GM12878 (cell line): ENCODE data around the gene FAM162B. TPM values are rescaled to one million over a fixed set of nuclear protein-coding genes. Genes with fewer than 3 reads are reported as not detected.

Experiments
- polyA plus RNA-seq, 11 experiments: library from polyadenylated mRNA; depleted of rRNA in 4 of 11; unstranded in 6 of 11; stranded (reverse) in 5 of 11; fragments of >200 nt; fragmentation: Nextera tagmentation in 4 of 11; fragmentation: Illumina TruSeq in 1 of 11; extraction: Ambion mirVana in 4 of 11; extraction: Trizol in 1 of 11; gene quantifications; 1 replicate in 1 of 11; 2 replicates in 10 of 11; pipeline versions ENCODE4 v1.2.1 to v1.2.3, GENCODE V29; 2011 to 2016; ENCODE audit warnings: inconsistent platforms in 2 of 11, missing spikeins in 2 of 11, low read depth in 1 of 11
- total RNA-seq, 4 experiments: library from RNA; depleted of rRNA in 3 of 4; stranded (reverse); fragments of >200 nt in 3 of 4; fragmentation: Illumina TruSeq in 1 of 4; extraction: Trizol in 1 of 4; gene quantifications; 2 replicates each; pipeline versions ENCODE4 v1.2.1 to v1.2.3, GENCODE V29; 2013 to 2021

The FAM162B gene
- total and polyA plus RNA-seq, 10 of the 15 experiments (the other 5 are each of a cell fraction or from before 2014, with no cell fraction given), result not detected

Other genes with a start within 250 kb of the FAM162B start
Only the 7 nearest of the 8 such genes appear.
- not detected in 2 replicates for gene CALHM4, start 212.0 kb downstream of the FAM162B start, total RNA-seq (2014; rRNA removed)
- not detected in 2 replicates for gene CALHM4, start 212.0 kb downstream of the FAM162B start, total RNA-seq (2014; rRNA removed; fragmentation: Illumina TruSeq; extraction: Trizol)
- gene CALHM4, start 212.0 kb downstream of the FAM162B start, total RNA-seq (2021), result not detected in 2 replicates
- not detected in 2 replicates for gene CALHM4, start 212.0 kb downstream of the FAM162B start, polyA plus RNA-seq (2011; rRNA removed)
- gene CALHM4, start 212.0 kb downstream of the FAM162B start, polyA plus RNA-seq (2014; fragmentation: Illumina TruSeq; extraction: Trizol), result not detected in 2 replicates
- not detected for gene CALHM4, start 212.0 kb downstream of the FAM162B start, polyA plus RNA-seq (2014; fragmentation: Nextera tagmentation; extraction: Ambion mirVana)
- not detected in 2 replicates for gene CALHM4, start 212.0 kb downstream of the FAM162B start, polyA plus RNA-seq (2014; rRNA removed)
- gene CALHM4, start 212.0 kb downstream of the FAM162B start, polyA plus RNA-seq (2016; fragmentation: Nextera tagmentation; extraction: Ambion mirVana), result not detected
- 44.6 and 49.9 TPM in 2 replicates for gene RWDD1, start 194.2 kb downstream of the FAM162B start, total RNA-seq (2014; rRNA removed)
- 74.1 and 74.3 TPM in 2 replicates for gene RWDD1, start 194.2 kb downstream of the FAM162B start, total RNA-seq (2014; rRNA removed; fragmentation: Illumina TruSeq; extraction: Trizol)
- 42.6 and 45.5 TPM in 2 replicates for gene RWDD1, start 194.2 kb downstream of the FAM162B start, total RNA-seq (2021)
- gene RWDD1, start 194.2 kb downstream of the FAM162B start, polyA plus RNA-seq (2011; rRNA removed), result 47.8 and 70.2 TPM in 2 replicates
- 94.8 and 107 TPM in 2 replicates for gene RWDD1, start 194.2 kb downstream of the FAM162B start, polyA plus RNA-seq (2014; fragmentation: Illumina TruSeq; extraction: Trizol)
- gene RWDD1, start 194.2 kb downstream of the FAM162B start, polyA plus RNA-seq (2014; fragmentation: Nextera tagmentation; extraction: Ambion mirVana), result 10 to 100 TPM; 57.2 to 87.9 TPM
- gene RWDD1, start 194.2 kb downstream of the FAM162B start, polyA plus RNA-seq (2014; rRNA removed), result 28.4 and 40.1 TPM in 2 replicates
- 100 to 1,000 TPM in 1 of 2 experiments, 10 to 100 TPM in 1; 96.5 to 107 TPM for gene RWDD1, start 194.2 kb downstream of the FAM162B start, polyA plus RNA-seq (2016; fragmentation: Nextera tagmentation; extraction: Ambion mirVana)
- gene RSPH4A, start 149.2 kb downstream of the FAM162B start, total RNA-seq (2014; rRNA removed), result 0.23 and 0.27 TPM in 2 replicates
- gene RSPH4A, start 149.2 kb downstream of the FAM162B start, total RNA-seq (2014; rRNA removed; fragmentation: Illumina TruSeq; extraction: Trizol), result 0.22 and 0.28 TPM in 2 replicates
- 0.13 and 0.28 TPM in 2 replicates for gene RSPH4A, start 149.2 kb downstream of the FAM162B start, total RNA-seq (2021)
- gene RSPH4A, start 149.2 kb downstream of the FAM162B start, polyA plus RNA-seq (2011; rRNA removed), result 0.08 and 0.10 TPM in 2 replicates
- gene RSPH4A, start 149.2 kb downstream of the FAM162B start, polyA plus RNA-seq (2014; fragmentation: Illumina TruSeq; extraction: Trizol), result 0.16 and 0.21 TPM in 2 replicates
- under 1 TPM; 0.07 to 0.23 TPM for gene RSPH4A, start 149.2 kb downstream of the FAM162B start, polyA plus RNA-seq (2014; fragmentation: Nextera tagmentation; extraction: Ambion mirVana)
- gene RSPH4A, start 149.2 kb downstream of the FAM162B start, polyA plus RNA-seq (2014; rRNA removed), result 0.08 and 0.23 TPM in 2 replicates
- gene RSPH4A, start 149.2 kb downstream of the FAM162B start, polyA plus RNA-seq (2016; fragmentation: Nextera tagmentation; extraction: Ambion mirVana), result under 1 TPM in 1 of 2 experiments, not detected in 1; 0.09 TPM
- 16.5 and 20.8 TPM in 2 replicates for gene ZUP1, start 97.0 kb downstream of the FAM162B start, total RNA-seq (2014; rRNA removed)
- gene ZUP1, start 97.0 kb downstream of the FAM162B start, total RNA-seq (2014; rRNA removed; fragmentation: Illumina TruSeq; extraction: Trizol), result 27.0 TPM in 2 replicates
- 15.5 and 16.5 TPM in 2 replicates for gene ZUP1, start 97.0 kb downstream of the FAM162B start, total RNA-seq (2021)
- 24.1 and 41.6 TPM in 2 replicates for gene ZUP1, start 97.0 kb downstream of the FAM162B start, polyA plus RNA-seq (2011; rRNA removed)
- gene ZUP1, start 97.0 kb downstream of the FAM162B start, polyA plus RNA-seq (2014; fragmentation: Illumina TruSeq; extraction: Trizol), result 22.6 and 33.5 TPM in 2 replicates
- 10 to 100 TPM in 1 of 2 experiments, 1 to 10 TPM in 1; 10.0 to 16.4 TPM for gene ZUP1, start 97.0 kb downstream of the FAM162B start, polyA plus RNA-seq (2014; fragmentation: Nextera tagmentation; extraction: Ambion mirVana)
- 13.1 and 14.4 TPM in 2 replicates for gene ZUP1, start 97.0 kb downstream of the FAM162B start, polyA plus RNA-seq (2014; rRNA removed)
- 10 to 100 TPM; 19.6 to 19.8 TPM for gene ZUP1, start 97.0 kb downstream of the FAM162B start, polyA plus RNA-seq (2016; fragmentation: Nextera tagmentation; extraction: Ambion mirVana)
- 4.2 and 4.8 TPM in 2 replicates for gene KPNA5, start 84.5 kb downstream of the FAM162B start, total RNA-seq (2014; rRNA removed)
- 7.0 and 7.6 TPM in 2 replicates for gene KPNA5, start 84.5 kb downstream of the FAM162B start, total RNA-seq (2014; rRNA removed; fragmentation: Illumina TruSeq; extraction: Trizol)
- 6.0 and 7.0 TPM in 2 replicates for gene KPNA5, start 84.5 kb downstream of the FAM162B start, total RNA-seq (2021)
- 4.8 and 10.6 TPM in 2 replicates for gene KPNA5, start 84.5 kb downstream of the FAM162B start, polyA plus RNA-seq (2011; rRNA removed)
- gene KPNA5, start 84.5 kb downstream of the FAM162B start, polyA plus RNA-seq (2014; fragmentation: Illumina TruSeq; extraction: Trizol), result 4.7 and 5.9 TPM in 2 replicates
- gene KPNA5, start 84.5 kb downstream of the FAM162B start, polyA plus RNA-seq (2014; fragmentation: Nextera tagmentation; extraction: Ambion mirVana), result 1 to 10 TPM; 1.9 to 2.5 TPM
- 2.9 and 4.6 TPM in 2 replicates for gene KPNA5, start 84.5 kb downstream of the FAM162B start, polyA plus RNA-seq (2014; rRNA removed)
- gene KPNA5, start 84.5 kb downstream of the FAM162B start, polyA plus RNA-seq (2016; fragmentation: Nextera tagmentation; extraction: Ambion mirVana), result 1 to 10 TPM; 3.0 to 4.4 TPM
- not detected in 2 replicates for gene GPRC6A, start 63.4 kb upstream of the FAM162B start, total RNA-seq (2014; rRNA removed)
- gene GPRC6A, start 63.4 kb upstream of the FAM162B start, total RNA-seq (2014; rRNA removed; fragmentation: Illumina TruSeq; extraction: Trizol), result not detected in 2 replicates
- gene GPRC6A, start 63.4 kb upstream of the FAM162B start, total RNA-seq (2021), result not detected in 2 replicates
- gene GPRC6A, start 63.4 kb upstream of the FAM162B start, polyA plus RNA-seq (2011; rRNA removed), result not detected in 2 replicates
- not detected in 2 replicates for gene GPRC6A, start 63.4 kb upstream of the FAM162B start, polyA plus RNA-seq (2014; fragmentation: Illumina TruSeq; extraction: Trizol)
- gene GPRC6A, start 63.4 kb upstream of the FAM162B start, polyA plus RNA-seq (2014; fragmentation: Nextera tagmentation; extraction: Ambion mirVana), result not detected
- gene GPRC6A, start 63.4 kb upstream of the FAM162B start, polyA plus RNA-seq (2014; rRNA removed), result not detected in 2 replicates
- gene GPRC6A, start 63.4 kb upstream of the FAM162B start, polyA plus RNA-seq (2016; fragmentation: Nextera tagmentation; extraction: Ambion mirVana), result not detected
- not detected in 2 replicates for gene RFX6, start 111.5 kb upstream of the FAM162B start, total RNA-seq (2014; rRNA removed)
- gene RFX6, start 111.5 kb upstream of the FAM162B start, total RNA-seq (2014; rRNA removed; fragmentation: Illumina TruSeq; extraction: Trizol), result not detected in 2 replicates
- not detected in 2 replicates for gene RFX6, start 111.5 kb upstream of the FAM162B start, total RNA-seq (2021)
- gene RFX6, start 111.5 kb upstream of the FAM162B start, polyA plus RNA-seq (2011; rRNA removed), result not detected in 2 replicates
- not detected in 2 replicates for gene RFX6, start 111.5 kb upstream of the FAM162B start, polyA plus RNA-seq (2014; fragmentation: Illumina TruSeq; extraction: Trizol)
- gene RFX6, start 111.5 kb upstream of the FAM162B start, polyA plus RNA-seq (2014; fragmentation: Nextera tagmentation; extraction: Ambion mirVana), result not detected
- not detected in 2 replicates for gene RFX6, start 111.5 kb upstream of the FAM162B start, polyA plus RNA-seq (2014; rRNA removed)
- gene RFX6, start 111.5 kb upstream of the FAM162B start, polyA plus RNA-seq (2016; fragmentation: Nextera tagmentation; extraction: Ambion mirVana), result not detected